Measurements from ENCODE around the gene ZBTB20.
"Not testable (repeated sequence)": the region's sequence is repeated elsewhere in the genome, so short reads cannot be mapped to it uniquely, and the experiment has no call there.

ZBTB20 gene

DNA sequence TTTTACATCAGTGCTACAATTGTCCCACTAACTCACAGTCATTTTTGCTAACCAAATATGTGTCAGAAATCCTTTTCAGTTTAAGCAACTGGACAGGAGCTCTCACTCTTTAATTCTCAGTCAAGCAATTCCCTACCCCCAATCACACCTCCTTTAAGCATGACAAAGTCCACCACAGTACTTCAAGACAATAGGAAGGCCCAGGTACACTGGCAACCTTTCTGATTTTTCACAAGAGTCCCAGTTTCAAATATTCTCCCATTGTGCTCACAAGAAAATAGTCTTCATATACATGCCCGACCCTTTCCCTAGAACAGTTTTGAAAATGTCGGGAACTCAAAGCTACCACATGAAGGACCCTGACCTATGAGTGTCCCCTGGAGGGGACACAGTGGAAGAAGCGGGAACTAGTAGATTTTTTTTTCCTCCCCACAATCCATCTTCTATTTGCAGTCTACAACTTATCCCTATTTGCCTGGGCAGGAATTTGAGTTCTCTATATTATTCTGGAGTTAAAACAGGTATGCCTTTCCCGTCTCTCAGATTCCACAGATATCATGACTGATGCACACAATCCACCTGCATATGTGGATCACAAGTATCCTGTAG is 439.7 kb downstream of the ZBTB20 start:
- no peak for DNase-seq

DNA sequence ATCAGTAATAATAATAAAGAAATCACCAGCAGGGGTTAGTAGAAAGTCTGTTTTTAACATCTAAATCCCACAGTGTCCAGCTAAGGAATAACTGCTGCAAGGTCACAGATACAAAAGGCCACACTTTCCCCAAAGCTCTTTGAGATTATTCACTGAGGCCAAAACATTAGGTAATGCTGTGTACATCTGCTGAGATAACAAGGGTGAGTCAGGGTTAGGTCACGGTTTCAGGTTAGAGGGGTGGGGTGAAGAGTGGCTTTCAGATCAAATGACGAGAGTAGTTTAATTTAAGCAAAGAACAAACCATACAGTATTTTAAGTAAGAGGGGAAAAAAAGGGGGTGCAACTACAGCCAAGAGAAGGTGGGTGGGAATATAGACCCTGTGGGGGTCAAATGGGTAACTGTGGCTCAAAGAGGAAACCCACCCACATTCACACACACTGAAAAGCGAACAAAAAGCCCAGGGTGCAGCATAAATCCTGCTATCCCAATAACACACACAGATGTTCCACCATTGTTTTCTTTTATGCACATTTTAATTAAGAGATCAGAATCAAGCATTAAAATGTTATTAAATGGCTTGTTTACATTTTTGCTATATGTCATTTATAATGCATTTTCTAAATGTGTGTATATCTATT is 440.4 kb downstream of the ZBTB20 start:
- DNase-seq = no peak

DNA sequence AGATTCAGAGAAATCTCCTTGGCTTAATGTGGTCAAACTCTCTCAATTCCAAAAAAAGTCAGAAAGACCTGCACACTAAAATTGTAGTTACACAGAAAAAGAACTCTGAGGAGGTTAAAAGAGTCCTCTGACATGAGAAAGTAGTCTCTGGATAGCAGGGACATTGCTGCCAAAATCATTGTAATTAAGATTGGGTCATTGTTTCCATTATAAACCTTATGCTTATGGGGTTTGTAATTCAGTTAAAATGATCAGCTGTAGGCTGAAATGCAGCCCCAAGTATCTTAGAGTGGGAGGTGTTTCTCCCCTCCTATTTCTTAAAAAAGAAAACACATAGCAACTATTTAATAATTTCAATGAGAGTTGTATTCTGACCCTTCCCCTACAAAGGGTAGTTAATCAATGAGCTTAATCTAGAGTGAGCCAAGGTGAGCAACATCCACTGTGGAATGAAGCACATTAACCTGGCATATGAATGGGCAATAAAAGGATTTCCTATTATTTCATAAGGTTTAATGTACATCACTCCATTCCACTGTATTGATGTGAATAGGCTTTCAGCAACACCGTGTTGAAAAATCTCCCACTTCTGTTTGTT is 446.4 kb downstream of the ZBTB20 start:
- no peak for DNase-seq

DNA sequence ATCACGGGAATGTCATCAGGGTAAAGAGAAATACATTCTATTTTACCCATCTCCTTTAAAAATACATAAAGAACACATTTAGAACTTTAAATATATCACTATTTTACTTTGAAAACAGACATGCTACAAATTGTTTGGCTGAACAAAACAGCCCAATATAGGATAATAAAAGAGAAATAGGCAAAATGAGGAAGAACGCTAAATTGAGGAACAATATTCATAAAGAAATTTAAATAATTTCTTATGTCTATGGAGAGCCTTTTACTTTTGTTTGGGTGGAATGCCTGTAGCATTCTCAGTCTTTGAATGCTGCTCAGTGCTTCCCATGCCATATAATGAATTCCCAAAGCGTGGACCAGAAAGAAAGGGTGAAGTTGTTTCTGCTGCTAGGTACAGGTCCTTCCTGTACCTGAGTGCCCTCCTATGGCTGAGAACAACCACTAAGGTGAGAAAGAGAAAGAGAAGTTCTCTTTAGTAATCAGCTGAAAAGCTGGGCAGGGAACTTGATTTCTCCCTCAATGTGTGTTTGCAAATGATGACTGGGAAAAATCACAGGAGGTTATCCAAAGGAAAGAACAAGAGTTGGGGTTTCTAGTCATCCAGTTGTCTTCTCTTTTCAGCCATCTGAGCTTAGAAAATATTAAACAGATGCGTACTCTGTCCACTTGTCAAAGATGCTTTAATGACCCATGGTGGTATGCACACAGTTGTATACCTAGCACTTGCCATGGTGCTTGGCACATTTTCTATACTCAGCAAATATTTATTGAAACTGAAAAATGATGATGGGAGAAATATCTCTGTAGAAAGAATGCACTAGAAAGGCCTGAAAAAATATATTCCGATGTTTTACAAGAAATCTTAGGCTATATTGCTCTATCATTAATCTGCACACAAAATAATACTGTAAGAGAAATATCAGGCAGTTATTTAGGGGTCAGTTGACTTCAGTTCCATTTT is 448.7 kb downstream of the ZBTB20 start:
- no peak for DNase-seq

DNA sequence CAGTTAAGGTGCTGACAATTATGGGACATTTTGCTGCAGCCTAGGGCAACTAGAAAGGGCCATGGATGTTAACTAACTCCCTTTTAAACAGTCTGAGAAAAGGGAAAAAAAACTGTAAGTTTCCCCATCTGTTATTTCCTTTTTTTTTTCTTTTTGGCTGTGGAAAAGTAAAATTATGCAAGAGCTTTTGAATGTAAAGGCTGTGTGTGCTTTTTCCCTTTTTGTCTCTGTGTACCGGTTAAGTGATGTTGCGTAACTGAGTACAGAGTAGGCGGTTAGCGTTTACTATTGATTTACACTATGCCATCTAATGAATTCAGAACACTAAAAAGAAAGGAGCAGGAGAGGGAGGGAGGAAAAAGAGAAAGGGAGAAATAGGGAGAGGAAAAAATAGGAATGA is 449.7 kb downstream of the ZBTB20 start:
- DNase-seq = no peak

DNA sequence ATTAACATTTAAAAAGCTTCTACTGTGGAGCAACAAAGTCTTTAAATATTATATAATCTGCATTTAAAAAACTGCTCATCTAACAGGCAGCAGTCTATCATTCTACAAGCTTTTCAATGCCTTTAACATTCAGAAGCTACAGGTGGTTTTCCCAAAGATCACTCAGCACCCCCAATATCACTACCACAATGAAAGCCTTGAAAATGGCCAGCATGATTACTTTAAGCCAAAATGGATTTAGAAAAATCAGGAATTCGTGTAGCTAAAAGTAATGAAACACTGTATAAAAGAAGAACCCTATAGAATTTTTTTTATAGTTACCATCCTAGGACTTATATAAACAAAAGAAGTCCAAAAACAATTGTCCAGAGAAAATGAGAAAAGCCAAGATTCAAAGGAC is 452.8 kb downstream of the ZBTB20 start:
- DNase-seq = no peak

DNA sequence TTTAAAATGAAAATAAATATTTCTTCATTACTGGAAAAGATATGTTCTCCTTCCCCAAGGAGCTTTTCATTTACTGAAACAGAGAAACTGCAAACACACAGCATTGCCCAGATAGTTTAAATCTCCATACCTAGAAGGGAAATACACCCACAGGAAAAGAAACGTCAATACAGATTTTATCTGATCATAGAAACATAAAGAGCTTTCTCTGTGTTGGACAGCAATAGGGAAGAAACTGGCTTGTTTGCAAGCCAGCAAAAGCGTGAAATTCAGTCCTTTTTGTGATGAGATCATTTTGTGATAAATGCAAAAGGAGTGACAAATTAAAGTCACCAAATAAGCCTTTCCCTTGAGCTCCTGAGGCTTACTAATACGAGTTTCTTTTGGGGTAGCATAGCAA is 455.2 kb downstream of the ZBTB20 start:
- DNase-seq = no peak

DNA sequence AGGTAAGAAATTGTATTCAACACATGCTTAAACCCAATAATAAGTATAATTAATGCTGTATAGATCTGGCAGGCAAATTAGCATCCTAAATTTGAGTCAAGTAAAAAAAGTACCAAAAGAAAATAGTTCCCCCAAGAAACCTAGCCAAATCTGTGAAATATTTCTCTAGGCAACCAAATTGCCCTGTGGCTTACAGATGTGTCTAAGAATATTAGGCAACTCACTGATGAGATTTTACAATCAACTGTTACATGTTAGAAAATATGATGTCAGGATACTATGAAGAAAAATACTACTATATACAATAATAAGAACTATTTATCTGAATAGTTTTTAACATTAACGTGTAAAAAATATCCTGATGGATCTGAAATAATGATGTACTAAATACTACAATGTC is 456.2 kb downstream of the ZBTB20 start:
- DNase-seq = no peak

DNA sequence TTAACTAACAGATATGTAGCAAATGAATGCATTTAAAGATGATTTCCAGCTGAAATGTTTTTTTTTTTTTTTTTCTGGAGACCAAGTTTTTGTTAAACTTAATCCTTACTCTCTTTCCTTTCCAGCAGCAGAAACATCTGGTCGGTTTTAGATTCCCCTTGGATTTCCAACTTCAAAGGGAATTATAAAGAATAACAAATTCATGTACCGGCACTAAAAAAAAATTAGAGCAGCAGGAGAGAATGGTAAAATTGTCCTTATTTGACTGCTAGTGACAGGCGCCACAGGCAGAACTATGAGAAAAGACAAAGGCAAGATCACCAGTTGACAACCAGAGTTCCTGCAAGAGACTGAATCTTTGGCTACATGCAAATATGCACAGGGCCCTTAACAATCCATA is 459.9 kb downstream of the ZBTB20 start:
- no peak for DNase-seq

DNA sequence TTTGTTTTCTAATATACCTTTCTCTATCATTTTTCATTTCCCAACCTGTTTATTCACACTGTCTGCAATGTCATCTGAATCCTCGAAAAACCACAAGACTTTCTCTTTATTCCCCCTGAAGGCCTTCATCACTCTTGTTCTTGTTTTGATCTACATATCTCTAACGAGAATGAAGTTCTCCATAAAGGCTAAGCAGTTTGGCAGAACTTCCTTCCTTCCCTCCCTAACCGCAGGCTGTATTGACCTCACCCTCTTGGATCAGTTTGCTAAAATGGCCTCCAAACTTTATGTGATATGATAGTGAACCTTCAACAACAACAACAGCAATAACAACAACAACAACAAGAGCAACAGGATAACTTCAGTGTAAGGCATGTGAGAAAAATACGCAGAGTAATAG is 460.5 kb downstream of the ZBTB20 start:
- no peak for DNase-seq

DNA sequence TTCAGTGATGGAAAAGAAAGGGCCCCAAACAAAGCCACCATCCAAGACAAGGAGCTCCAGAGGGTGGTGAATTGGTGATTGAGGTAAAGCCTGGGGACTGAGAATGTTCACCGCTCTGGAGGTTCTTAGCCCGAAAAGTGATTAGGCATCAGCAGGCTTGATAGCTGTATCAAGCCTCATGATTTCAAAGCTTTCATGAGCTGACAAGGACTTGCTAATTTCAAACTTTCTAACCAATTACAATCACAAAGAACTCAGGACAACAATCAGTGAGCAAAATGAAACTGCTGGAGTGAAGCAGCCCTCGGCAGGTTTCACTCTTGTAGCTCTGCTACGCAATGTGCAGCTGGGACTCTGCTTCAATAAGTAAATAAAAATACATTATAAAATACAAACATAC is 461.9 kb downstream of the ZBTB20 start:
- DNase-seq = no peak

DNA sequence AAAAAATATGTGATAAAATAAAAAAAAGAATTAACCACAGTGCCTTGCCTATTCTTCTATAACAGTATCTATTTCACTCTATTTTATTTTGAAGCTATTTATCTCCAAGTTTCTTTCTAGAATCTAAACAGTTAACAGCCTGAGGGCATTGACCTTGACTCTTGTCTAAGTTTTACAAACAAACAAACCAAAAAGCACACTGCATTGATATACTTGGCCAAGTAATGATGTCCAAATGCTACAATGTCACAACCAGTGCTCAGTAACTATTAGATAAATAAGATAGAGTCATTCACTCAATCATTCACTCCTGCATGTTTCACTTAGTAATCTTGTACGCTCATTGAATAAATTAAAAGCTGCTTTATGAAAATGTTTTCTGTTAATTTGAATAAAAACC is 466.8 kb downstream of the ZBTB20 start:
- no peak for DNase-seq

DNA sequence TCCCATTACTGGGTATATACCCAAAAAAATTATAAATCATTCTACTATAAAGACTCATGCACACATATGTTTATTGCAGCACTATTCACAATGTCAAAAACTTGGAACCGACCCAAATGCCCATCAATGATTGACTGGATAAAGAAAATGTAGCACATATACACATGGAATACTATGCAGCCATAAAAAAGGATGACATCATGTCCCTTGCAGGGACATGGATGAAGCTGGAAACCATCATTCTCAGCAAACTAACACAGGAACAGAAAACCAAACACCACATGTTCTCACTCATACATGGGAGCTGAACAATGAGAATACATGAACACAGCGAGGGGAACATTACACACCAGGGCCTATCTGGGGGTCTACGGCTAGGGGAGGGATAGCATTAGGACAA is 467.3 kb downstream of the ZBTB20 start:
- DNase-seq = not testable (repeated sequence)

DNA sequence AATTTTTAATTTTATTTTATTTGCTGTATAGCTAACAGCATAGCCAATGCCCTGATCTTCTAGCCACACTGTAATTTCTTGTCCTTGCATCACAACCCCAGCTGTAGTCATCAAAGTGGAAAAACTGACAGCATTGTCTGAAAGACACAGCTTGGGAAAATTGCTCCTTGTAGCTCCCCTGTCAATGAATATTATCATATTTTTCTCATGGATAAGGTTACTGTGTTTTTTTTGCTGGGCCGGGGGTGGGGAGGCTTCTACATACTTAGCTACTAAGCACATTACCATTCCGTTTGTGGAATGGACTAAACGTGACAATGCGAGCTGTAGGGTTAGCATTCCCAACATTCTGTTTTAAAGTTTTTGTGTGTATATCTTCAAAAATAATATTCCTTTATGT is 472.0 kb downstream of the ZBTB20 start:
- no peak for DNase-seq

DNA sequence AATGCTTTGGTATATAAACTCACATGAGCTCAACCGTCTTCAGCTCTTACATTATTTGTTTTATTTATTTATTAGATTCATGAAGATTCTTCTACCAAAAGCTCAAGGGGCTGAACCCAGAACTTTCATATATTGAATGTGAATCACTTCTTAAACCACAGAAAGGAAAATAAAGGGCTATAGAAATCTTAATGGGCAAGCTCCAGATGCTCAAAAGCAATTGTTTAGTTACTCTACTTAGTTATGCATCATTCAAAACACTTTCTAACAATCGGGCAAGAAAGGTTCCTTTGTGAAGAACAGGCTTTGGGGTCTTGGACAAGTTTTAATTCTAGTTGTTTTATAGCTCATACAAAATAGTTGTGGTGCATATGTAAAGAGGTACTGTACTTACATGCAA is 473.1 kb downstream of the ZBTB20 start:
- DNase-seq = no peak

DNA sequence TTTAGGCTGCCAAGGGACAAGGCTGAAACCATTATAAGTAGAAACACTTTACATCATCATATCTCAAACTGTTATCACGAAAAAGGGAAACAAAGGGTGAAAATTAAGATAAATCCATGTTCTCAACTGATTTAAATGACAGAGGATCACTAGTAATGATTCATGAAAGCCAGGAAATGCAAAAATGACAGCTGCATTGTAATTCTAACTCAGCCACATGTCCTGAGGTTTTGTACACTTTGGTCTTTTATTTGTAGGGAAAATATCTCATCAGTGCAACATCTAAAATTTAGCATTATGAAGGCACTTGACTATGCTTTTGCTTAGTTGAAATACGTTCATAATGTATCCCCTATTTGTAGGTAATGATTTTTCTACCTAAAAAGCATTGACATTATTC is 473.6 kb downstream of the ZBTB20 start:
- no peak for DNase-seq

DNA sequence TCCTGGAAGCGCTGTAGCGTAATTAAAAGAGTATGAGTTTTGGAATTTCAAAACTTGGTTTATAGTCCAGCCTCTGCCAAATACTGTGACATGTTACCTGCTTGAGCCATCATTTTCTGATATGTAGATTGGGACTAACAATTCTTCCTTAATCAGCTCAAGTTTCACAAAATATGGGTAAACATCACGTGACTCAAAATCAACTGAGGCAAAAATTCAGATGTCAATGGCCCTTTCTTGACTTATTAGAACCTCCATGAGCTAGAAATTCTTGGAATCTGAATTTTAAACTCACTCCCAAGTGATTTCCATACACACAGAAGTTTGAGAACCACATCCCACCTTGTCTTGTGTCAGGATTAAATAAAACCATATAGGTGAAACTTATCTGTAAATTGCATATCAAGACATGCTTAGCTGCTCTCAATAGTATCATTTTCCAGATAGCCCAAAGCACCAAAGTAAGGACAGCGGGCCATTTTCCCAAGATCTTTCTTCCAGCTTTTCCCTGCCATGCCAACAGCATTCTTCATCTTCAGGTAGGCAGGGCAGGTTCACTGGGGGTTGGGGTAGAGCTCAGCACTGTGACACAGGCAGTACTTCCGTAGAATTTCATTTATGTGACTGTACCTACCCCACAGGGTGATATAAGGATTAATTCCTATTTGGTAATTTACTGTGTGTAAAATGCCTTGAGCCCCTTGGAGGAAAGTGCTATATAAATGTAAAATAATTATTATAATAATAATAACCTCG is 474.2 kb downstream of the ZBTB20 start:
- DNase-seq = no peak

DNA sequence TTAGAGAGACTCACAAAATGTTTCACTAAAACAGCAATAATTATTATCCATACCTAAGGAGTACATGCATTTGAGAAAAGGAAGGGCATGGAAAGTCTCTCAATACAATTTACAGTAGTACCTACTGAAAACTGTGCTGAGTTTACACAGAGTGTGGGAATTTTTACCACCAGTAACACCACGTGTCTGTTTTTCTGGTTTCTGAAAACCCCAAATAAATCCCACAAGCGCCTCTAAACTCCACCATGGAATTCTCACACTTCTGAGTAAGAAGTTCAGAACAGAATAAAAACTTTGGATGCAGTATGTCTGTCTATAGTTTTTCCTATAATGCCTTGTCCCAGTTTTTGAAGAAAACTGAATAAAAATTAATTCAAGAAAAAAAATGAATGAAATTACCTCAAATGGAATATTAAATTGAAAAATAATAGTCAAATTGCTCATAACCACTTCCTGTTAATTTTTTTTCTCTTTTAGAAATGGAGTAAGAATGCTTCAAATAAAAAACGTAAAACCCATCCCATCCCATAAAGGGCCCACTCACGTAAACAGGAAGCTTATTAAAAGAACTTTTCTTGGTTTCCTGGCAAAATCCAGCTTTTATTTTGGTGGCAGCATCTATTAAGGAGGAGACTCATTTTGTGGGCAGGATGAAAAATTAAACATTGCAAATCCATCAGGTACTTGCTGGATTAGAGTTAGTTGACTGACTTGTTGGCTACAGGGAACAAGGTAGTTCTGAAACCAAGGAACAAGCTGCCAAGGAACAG is 475.2 kb downstream of the ZBTB20 start:
- no peak for DNase-seq

DNA sequence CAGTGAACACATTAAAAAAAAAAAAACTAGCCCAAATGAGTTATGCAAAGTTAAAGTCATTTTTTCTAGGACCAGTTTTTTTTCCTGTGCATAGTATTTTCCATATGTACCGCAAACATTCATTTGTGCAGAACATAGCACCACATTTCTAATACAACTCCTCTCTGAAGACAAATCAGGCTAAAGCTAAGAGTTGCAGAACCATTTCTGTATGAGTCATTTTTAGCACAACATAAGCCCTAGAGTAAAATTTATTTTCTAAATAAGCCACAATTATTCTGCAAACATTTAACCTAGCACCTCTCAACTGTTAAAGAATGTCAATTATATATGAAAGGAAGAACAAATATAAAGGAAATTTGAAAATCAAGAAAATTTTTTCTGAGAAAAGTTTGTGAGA is 477.5 kb downstream of the ZBTB20 start:
- no peak for DNase-seq

DNA sequence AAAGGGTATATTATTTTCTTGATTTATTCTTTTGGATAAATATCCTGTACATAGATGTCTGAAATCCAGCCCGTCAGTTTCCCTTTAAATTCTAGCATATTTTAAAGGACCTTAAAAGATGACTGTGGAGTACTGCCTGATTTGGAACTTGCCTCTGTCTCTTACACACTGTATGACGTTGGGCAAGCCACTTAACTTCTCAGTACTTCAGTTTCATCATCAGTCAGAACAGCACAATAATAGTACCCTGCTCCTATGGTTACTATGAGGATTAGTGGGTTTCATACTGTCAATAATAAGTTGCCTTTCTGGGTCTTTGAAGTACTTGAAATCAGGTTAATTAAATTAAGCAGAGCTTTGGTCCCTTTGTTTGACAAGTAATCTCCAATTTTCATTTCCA is 479.0 kb downstream of the ZBTB20 start:
- DNase-seq = no peak

DNA sequence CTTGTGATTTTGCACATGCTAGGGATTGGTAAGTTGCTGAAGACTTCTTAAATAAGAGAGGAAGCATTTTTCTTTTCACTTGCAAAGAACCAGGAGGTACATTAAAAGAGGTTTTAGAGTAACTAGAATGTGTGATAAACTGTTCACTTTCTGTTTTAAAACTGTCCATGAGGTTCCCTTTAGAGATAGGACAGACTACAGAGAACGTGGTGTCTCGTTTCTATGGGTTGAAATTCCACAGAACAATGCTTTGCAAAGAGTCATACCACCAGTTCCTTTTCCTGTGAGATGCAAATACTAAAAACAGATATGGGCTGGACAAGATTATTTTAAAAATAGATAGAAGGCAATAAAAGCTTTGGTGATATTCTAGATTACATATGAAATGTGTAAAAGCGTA is 480.5 kb downstream of the ZBTB20 start:
- no peak for DNase-seq

DNA sequence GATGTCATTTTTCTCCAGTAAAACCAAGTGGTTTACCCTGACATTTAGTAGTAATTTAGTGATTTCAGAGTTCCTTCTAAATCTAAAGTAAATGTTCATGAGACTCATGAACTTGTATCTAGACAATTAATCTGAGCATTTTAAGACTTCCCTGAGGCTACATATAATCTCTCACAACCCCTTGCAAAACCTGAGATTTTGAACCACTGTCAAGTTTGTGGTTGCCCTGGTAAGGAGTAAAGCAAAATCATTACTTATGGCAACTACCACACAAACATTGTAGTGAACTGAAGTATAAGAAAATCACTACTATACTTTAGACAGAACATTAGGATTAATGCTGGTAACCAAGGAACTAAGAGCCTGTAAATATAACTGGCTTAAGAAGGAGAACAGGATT is 483.1 kb downstream of the ZBTB20 start:
- no peak for DNase-seq
